Testis (tissue), 3 donors: ENCODE data around the gene OXLD1. TPM values are rescaled to one million over a fixed set of nuclear protein-coding genes. Genes with fewer than 3 reads are reported as not detected.
"Not testable (repeated sequence)": the region's sequence is repeated elsewhere in the genome, so short reads cannot be mapped to it uniquely, and the experiment has no call there.

Source experiments
- DNase-seq: peaks from one replicate; pipeline ENCODE4 v3.0.0-alpha.2; 2019
- H3K27ac ChIP-seq, 2 donors: fragments of 200-600 bp; sonication (generic); one replicate each; pipeline ENCODE4 v1.5.1; 2019
- H3K27me3 ChIP-seq: fragments of 200-600 bp; sonication (generic); one replicate; pipeline ENCODE4 v1.5.1; 2019
- H3K36me3 ChIP-seq: fragments of 200-600 bp; sonication (generic); one replicate; pipeline ENCODE4 v1.5.1; 2017; ENCODE audit warnings: low read depth; ENCODE audit errors: missing control alignments
- H3K4me1 ChIP-seq: fragments of 200-600 bp; sonication (generic); one replicate; pipeline ENCODE4 v1.5.1; 2019
- H3K4me3 ChIP-seq, 2 donors: fragments of 200-600 bp; sonication (generic); one replicate each; pipeline ENCODE4 v1.5.1; 2017 to 2019
- H3K9me3 ChIP-seq: fragments of 200-600 bp; sonication (generic); one replicate; pipeline ENCODE4 v1.5.1; 2017
- CTCF ChIP-seq, 3 experiments: fragments of 450-650 bp in 2 of 3; fragments of 200-600 bp in 1 of 3; sonication (generic) in 1 of 3; IDR thresholded peaks; one replicate each; pipeline ENCODE4 v1.5.1; 2016 to 2019; ENCODE audit warnings: antibody characterized with exemption in 3 of 3, mild to moderate bottlenecking in 2 of 3, moderate library complexity in 1 of 3
- POLR2A ChIP-seq: fragments of 450-650 bp; IDR thresholded peaks from one replicate; pipeline ENCODE4 v1.6.1; 2017; ENCODE audit warnings: antibody characterized with exemption, mild to moderate bottlenecking, moderate library complexity
- WGBS, 2 donors: methylation state at CpG; one replicate each; pipeline ENCODE4 v1.1.5; 2018; 5-methylcytosine and 5-hydroxymethylcytosine counted together
- intact Hi-C: fragments of 100-400 bp; cut with DNase I; formaldehyde crosslinking; loops from one replicate; pipeline ENCODE4 v1.15.1; 2023; ENCODE audit warnings: low total_unique reads
- microRNA-seq, 2 donors: library from miRNA; unstranded; fragments of <30 nt; microRNA quantifications; one replicate each; pipeline ENCODE4, GENCODE V29; 2016; ENCODE audit warnings: borderline number of aligned reads in 2 of 2, borderline replicate concordance in 1 of 2
- polyA plus RNA-seq: library from polyadenylated mRNA; stranded (reverse); fragments of 350-450 nt; fragmentation: Illumina TruSeq; extraction: RNeasy Lipid Tissue Mini Kit (QIAGEN cat#74804); gene quantifications from one replicate; pipeline ENCODE4 v1.2.3, GENCODE V29; 2014; ENCODE audit warnings: low read depth, low replicate concordance; ENCODE audit not compliant: insufficient read depth
- small RNA-seq, 2 donors: library from RNA; depleted of rRNA; stranded (forward); fragments of <200 nt; gene quantifications; one replicate each; pipeline ENCODE3, GENCODE V24; 2016
- total RNA-seq, 2 donors: library from RNA; depleted of rRNA; stranded (reverse); fragments of >200 nt; gene quantifications; one replicate each; pipeline ENCODE4 v1.2.3, GENCODE V29; 2016

OXLD1 gene
- total and polyA plus RNA-seq, 3 donors from 2014 or later = 40.9 to 48.3 (median 45.2) TPM

- no peaks in the 10 kb centered on the region for H3K9me3 ChIP-seq
- no peaks in the 10 kb centered on the region for H3K36me3 ChIP-seq
- H3K27me3 ChIP-seq = no peaks in the 10 kb centered on the region
- H3K4me1 ChIP-seq = peaks cover under 1% of the 10 kb centered on the region
- 83 to 90% methylated on average over 8 of the region's 8 CpGs for WGBS, 2 donors
- H3K4me3 ChIP-seq = no peak overlapping the region
- DNase-seq = no peak
- no peak overlapping the region for H3K27ac ChIP-seq
- TF ChIP-seq CTCF (IDR thresholded peaks at IDR 0.05) = no peak
- TF ChIP-seq POLR2A = no peak
- intact Hi-C loops = no loop called here
These were observed 36.1 kb downstream of the OXLD1 start for GRCh38 chr17:81630274-81630673.

- no peak for TF ChIP-seq CTCF (IDR thresholded peaks at IDR 0.05)
- no peak for TF ChIP-seq POLR2A
- Histone ChIP-seq H3K27me3 (no peaks in the 10 kb centered on the region), H3K4me3 (no peak overlapping the region), H3K4me1 (peaks cover 19% of the 10 kb centered on the region), H3K27ac (peak overlapping the region; percentile 68 to 71), H3K36me3 (no peaks in the 10 kb centered on the region), H3K9me3 (no peaks in the 10 kb centered on the region)
- intact Hi-C loops = no loop called here
- DNase-seq = peak; percentile 86
- WGBS, 2 donors = 33 to 53% methylated on average over 11 of the region's 11 CpGs
These were observed 44.8 kb downstream of the OXLD1 start for GRCh38 chr17:81621494-81622130.

GRCh38 chr17:81618307-81618706 is 48.1 kb downstream of the OXLD1 start:
- H3K27me3 ChIP-seq, intact Hi-C loops, H3K27ac ChIP-seq, DNase-seq, H3K36me3 ChIP-seq, H3K4me3 ChIP-seq, H3K9me3 ChIP-seq: not testable (repeated sequence)
- H3K4me1 ChIP-seq = peaks cover 35% of the 10 kb centered on the region
- WGBS, 2 donors = 94 to 96% methylated on average over 9 to 13 of the region's 36 CpGs

GRCh38 chr17:81616877-81617276 is 49.5 kb downstream of the OXLD1 start:
- Histone ChIP-seq H3K9me3 (no peaks in the 10 kb centered on the region), H3K27me3 (no peaks in the 10 kb centered on the region), H3K36me3 (no peaks in the 10 kb centered on the region), H3K4me3 (no peak overlapping the region), H3K4me1 (peaks cover 28% of the 10 kb centered on the region), H3K27ac (no peak overlapping the region)
- no peak for DNase-seq
- TF ChIP-seq CTCF (IDR thresholded peaks at IDR 0.05) (no peak), POLR2A (no peak)
- 74 to 96% methylated on average over 7 of the region's 7 CpGs for WGBS, 2 donors
- intact Hi-C loops = no loop called here

GRCh38 chr17:81615401-81615930 is 50.9 kb downstream of the OXLD1 start:
- Histone ChIP-seq H3K9me3 (no peaks in the 10 kb centered on the region), H3K36me3 (no peaks in the 10 kb centered on the region), H3K27ac (no peak overlapping the region), H3K27me3 (no peaks in the 10 kb centered on the region), H3K4me3 (no peak overlapping the region), H3K4me1 (peaks cover 16% of the 10 kb centered on the region)
- 41 to 51% methylated on average over 4 of the region's 4 CpGs for WGBS, 2 donors
- no peak for DNase-seq
- TF ChIP-seq POLR2A = no peak
- TF ChIP-seq CTCF (IDR thresholded peaks at IDR 0.05) = no peak
- intact Hi-C loops = no loop called here

Small RNA genes within 50 kb of the gene (microRNA-seq; reads per million reads assigned to microRNA genes)
- 0 reads per million in 2 donors for gene MIR6786

Small RNA genes within 50 kb of the gene (small RNA-seq; reads per million reads assigned to genes)
- 0 to 0.09 reads per million in 2 donors for gene MIR6786

Other genes starting within 250 kb of the OXLD1 start
- gene ACTG1, start 153.8 kb downstream of the OXLD1 start, total RNA-seq = 1,000 to 10,000 TPM; 1,790 to 2,057 TPM
- 1,571 TPM for gene ACTG1, start 153.8 kb downstream of the OXLD1 start, polyA plus RNA-seq
- gene FSCN2, start 138.2 kb downstream of the OXLD1 start, total RNA-seq = 1 to 10 TPM; 3.5 to 4.0 TPM
- 0.37 TPM for gene FSCN2, start 138.2 kb downstream of the OXLD1 start, polyA plus RNA-seq
- 10 to 100 TPM; 42.6 to 45.8 TPM for gene FAAP100, start 114.3 kb downstream of the OXLD1 start, total RNA-seq
- gene FAAP100, start 114.3 kb downstream of the OXLD1 start, polyA plus RNA-seq = 17.6 TPM
- gene NPLOC4, start 29.5 kb downstream of the OXLD1 start, total RNA-seq = 100 to 1,000 TPM; 106 to 130 TPM
- 122 TPM for gene NPLOC4, start 29.5 kb downstream of the OXLD1 start, polyA plus RNA-seq
- gene TSPAN10, start 29.4 kb downstream of the OXLD1 start, total RNA-seq = 1 to 10 TPM; 1.2 to 1.3 TPM
- gene TSPAN10, start 29.4 kb downstream of the OXLD1 start, polyA plus RNA-seq = 3.1 TPM
- 1 to 10 TPM in 1 of 2 donors, under 1 TPM in 1; 0.56 to 1.0 TPM for gene PDE6G, start 10.1 kb downstream of the OXLD1 start, total RNA-seq
- 4.9 TPM for gene PDE6G, start 10.1 kb downstream of the OXLD1 start, polyA plus RNA-seq
- gene CCDC137, start 132 bp upstream of the OXLD1 start, total RNA-seq = 10 to 100 TPM; 19.0 to 19.9 TPM
- gene CCDC137, start 132 bp upstream of the OXLD1 start, polyA plus RNA-seq = 18.6 TPM
- 10 to 100 TPM; 35.7 to 44.2 TPM for gene ARL16, start 17.2 kb upstream of the OXLD1 start, total RNA-seq
- gene ARL16, start 17.2 kb upstream of the OXLD1 start, polyA plus RNA-seq = 55.8 TPM
- 100 to 1,000 TPM; 154 to 160 TPM for gene HGS, start 17.4 kb upstream of the OXLD1 start, total RNA-seq
- 182 TPM for gene HGS, start 17.4 kb upstream of the OXLD1 start, polyA plus RNA-seq
- 10 to 100 TPM; 57.2 to 58.0 TPM for gene MRPL12, start 36.8 kb upstream of the OXLD1 start, total RNA-seq
- gene MRPL12, start 36.8 kb upstream of the OXLD1 start, polyA plus RNA-seq = 54.7 TPM
- 10 to 100 TPM; 30.0 to 42.0 TPM for gene SLC25A10, start 45.7 kb upstream of the OXLD1 start, total RNA-seq
- 51.4 TPM for gene SLC25A10, start 45.7 kb upstream of the OXLD1 start, polyA plus RNA-seq
- 1 to 10 TPM; 1.3 to 1.5 TPM for gene GCGR, start 137.5 kb upstream of the OXLD1 start, total RNA-seq
- 0.88 TPM for gene GCGR, start 137.5 kb upstream of the OXLD1 start, polyA plus RNA-seq
- gene MCRIP1, start 166.7 kb upstream of the OXLD1 start, total RNA-seq = 100 to 1,000 TPM; 160 to 181 TPM
- gene MCRIP1, start 166.7 kb upstream of the OXLD1 start, polyA plus RNA-seq = 206 TPM
- 1 to 10 TPM; 1.6 to 1.9 TPM for gene PPP1R27, start 168.4 kb upstream of the OXLD1 start, total RNA-seq
- gene PPP1R27, start 168.4 kb upstream of the OXLD1 start, polyA plus RNA-seq = 7.5 TPM
- 100 to 1,000 TPM; 205 to 230 TPM for gene P4HB, start 193.9 kb upstream of the OXLD1 start, total RNA-seq
- 213 TPM for gene P4HB, start 193.9 kb upstream of the OXLD1 start, polyA plus RNA-seq
- 100 to 1,000 TPM; 135 to 161 TPM for gene ARHGDIA, start 204.7 kb upstream of the OXLD1 start, total RNA-seq
- 201 TPM for gene ARHGDIA, start 204.7 kb upstream of the OXLD1 start, polyA plus RNA-seq
- 100 to 1,000 TPM; 114 to 124 TPM for gene ALYREF, start 225.0 kb upstream of the OXLD1 start, total RNA-seq
- gene ALYREF, start 225.0 kb upstream of the OXLD1 start, polyA plus RNA-seq = 140 TPM
- 100 to 1,000 TPM; 191 to 198 TPM for gene ANAPC11, start 225.1 kb upstream of the OXLD1 start, total RNA-seq
- gene ANAPC11, start 225.1 kb upstream of the OXLD1 start, polyA plus RNA-seq = 195 TPM
- gene NPB, start 235.6 kb upstream of the OXLD1 start, total RNA-seq = 10 to 100 TPM; 22.7 to 27.3 TPM
- 1.8 TPM for gene NPB, start 235.6 kb upstream of the OXLD1 start, polyA plus RNA-seq
- 100 to 1,000 TPM; 171 to 438 TPM for gene PCYT2, start 244.8 kb upstream of the OXLD1 start, total RNA-seq
- gene PCYT2, start 244.8 kb upstream of the OXLD1 start, polyA plus RNA-seq = 488 TPM